GM12891 (cell line): ENCODE data around the gene EEFSEC.

Source experiments
- POLR2A ChIP-seq: IDR thresholded peaks from 2 replicates; pipeline ENCODE4 v1.6.1; 2011; ENCODE audit warnings: low read depth, low read length, control low read depth
- POLR2AphosphoS5 ChIP-seq: IDR thresholded peaks from 2 replicates; pipeline ENCODE4 v1.6.1; 2011; ENCODE audit warnings: low read depth, low read length, control low read depth

DNA sequence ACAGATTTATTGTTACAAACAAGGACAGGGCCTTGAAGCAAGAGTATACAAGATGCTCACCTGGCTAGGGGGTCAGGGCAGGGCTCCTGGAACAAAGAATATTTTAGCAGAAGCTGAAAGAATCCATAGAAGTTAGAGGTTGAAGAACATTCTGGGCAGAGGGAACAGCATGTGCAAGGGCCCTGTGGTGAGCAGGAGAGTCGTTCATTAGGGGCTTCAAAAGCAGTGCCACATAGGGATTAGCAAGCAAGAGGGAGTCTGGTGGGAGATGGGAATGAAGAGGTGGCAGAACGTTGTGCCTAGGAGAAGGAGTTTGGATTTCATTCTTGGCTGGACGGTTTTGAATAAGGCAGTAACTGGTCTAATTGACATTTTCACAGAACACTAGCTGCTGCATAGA lies 290.5 kb downstream of the EEFSEC start:
- TF ChIP-seq POLR2A (no peak), POLR2AphosphoS5 (no peak)
